ENCODE data around the gene PIM2. TPM values are rescaled to one million over a fixed set of nuclear protein-coding genes. Genes with fewer than 3 reads are reported as not detected.

Gene PIM2
- total and polyA plus RNA-seq, 2 of the 13 experiments (the other 11 are each of a cell fraction or from before 2014, with no cell fraction given): 14.4 to 15.8 TPM

DNA sequence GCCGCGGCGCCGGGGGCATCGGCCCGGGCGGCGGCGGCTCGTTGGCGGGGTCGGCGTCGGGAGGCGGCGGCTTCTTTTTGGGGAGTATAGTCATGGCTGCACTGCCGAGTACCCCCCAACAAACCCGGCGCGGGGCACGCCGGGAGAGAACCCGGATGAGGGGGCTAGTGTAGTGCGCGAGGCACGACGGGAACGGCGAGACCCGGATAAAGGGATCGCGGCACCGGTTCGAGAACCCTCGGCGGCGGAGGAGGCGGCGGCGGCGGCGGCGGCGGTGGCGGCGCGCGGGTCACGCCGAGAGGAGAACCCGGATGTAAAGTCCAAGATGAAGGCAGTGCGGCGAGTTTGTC is 38.6 kb upstream of the PIM2 start, which contains the start of gene OTUD5 (continued):
- TF ChIP-seq GATAD1 (CRISPR knock-in tag; IDR thresholded peaks at IDR 0.05): peak; percentile 40; the same call in 1 of the 2 replicates
- peak; percentile 15 for TF ChIP-seq HNRNPLL (IDR thresholded peaks at IDR 0.05; ENCODE audit: low read depth, low read length, poor library complexity, severe bottlenecking)
- TF ChIP-seq, protein P1, sequence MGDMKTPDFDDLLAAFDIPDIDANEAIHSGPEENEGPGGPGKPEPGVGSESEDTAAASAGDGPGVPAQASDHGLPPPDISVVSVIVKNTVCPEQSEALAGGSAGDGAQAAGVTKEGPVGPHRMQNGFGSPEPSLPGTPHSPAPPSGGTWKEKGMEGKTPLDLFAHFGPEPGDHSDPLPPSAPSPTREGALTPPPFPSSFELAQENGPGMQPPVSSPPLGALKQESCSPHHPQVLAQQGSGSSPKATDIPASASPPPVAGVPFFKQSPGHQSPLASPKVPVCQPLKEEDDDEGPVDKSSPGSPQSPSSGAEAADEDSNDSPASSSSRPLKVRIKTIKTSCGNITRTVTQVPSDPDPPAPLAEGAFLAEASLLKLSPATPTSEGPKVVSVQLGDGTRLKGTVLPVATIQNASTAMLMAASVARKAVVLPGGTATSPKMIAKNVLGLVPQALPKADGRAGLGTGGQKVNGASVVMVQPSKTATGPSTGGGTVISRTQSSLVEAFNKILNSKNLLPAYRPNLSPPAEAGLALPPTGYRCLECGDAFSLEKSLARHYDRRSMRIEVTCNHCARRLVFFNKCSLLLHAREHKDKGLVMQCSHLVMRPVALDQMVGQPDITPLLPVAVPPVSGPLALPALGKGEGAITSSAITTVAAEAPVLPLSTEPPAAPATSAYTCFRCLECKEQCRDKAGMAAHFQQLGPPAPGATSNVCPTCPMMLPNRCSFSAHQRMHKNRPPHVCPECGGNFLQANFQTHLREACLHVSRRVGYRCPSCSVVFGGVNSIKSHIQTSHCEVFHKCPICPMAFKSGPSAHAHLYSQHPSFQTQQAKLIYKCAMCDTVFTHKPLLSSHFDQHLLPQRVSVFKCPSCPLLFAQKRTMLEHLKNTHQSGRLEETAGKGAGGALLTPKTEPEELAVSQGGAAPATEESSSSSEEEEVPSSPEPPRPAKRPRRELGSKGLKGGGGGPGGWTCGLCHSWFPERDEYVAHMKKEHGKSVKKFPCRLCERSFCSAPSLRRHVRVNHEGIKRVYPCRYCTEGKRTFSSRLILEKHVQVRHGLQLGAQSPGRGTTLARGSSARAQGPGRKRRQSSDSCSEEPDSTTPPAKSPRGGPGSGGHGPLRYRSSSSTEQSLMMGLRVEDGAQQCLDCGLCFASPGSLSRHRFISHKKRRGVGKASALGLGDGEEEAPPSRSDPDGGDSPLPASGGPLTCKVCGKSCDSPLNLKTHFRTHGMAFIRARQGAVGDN (CRISPR knock-in tag; IDR thresholded peaks at IDR 0.05): peak; percentile 72
- TF ChIP-seq ZNF12 (CRISPR knock-in tag; IDR thresholded peaks at IDR 0.05): no peak
- peak; percentile 41 for TF ChIP-seq THAP11 (CRISPR knock-in tag; IDR thresholded peaks at IDR 0.05)
- no peak for TF ChIP-seq CREM (IDR thresholded peaks at IDR 0.05)
- no peak for TF ChIP-seq CREM (CRISPR knock-in tag; IDR thresholded peaks at IDR 0.05)
- TF ChIP-seq, protein P2, sequence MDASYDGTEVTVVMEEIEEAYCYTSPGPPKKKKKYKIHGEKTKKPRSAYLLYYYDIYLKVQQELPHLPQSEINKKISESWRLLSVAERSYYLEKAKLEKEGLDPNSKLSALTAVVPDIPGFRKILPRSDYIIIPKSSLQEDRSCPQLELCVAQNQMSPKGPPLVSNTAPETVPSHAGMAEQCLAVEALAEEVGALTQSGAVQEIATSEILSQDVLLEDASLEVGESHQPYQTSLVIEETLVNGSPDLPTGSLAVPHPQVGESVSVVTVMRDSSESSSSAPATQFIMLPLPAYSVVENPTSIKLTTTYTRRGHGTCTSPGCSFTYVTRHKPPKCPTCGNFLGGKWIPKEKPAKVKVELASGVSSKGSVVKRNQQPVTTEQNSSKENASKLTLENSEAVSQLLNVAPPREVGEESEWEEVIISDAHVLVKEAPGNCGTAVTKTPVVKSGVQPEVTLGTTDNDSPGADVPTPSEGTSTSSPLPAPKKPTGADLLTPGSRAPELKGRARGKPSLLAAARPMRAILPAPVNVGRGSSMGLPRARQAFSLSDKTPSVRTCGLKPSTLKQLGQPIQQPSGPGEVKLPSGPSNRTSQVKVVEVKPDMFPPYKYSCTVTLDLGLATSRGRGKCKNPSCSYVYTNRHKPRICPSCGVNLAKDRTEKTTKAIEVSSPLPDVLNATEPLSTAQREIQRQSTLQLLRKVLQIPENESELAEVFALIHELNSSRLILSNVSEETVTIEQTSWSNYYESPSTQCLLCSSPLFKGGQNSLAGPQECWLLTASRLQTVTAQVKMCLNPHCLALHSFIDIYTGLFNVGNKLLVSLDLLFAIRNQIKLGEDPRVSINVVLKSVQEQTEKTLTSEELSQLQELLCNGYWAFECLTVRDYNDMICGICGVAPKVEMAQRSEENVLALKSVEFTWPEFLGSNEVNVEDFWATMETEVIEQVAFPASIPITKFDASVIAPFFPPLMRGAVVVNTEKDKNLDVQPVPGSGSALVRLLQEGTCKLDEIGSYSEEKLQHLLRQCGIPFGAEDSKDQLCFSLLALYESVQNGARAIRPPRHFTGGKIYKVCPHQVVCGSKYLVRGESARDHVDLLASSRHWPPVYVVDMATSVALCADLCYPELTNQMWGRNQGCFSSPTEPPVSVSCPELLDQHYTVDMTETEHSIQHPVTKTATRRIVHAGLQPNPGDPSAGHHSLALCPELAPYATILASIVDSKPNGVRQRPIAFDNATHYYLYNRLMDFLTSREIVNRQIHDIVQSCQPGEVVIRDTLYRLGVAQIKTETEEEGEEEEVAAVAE (CRISPR knock-in tag; IDR thresholded peaks at IDR 0.05; ENCODE audit: borderline replicate concordance): no peak
- TF ChIP-seq JUN (CRISPR knock-in tag; IDR thresholded peaks at IDR 0.05): no peak
- TF ChIP-seq DNMT3B (CRISPR knock-in tag; conservative IDR thresholded peaks at IDR 0.05): no peak

All from HepG2 (cell line).